ENCODE results near the gene PDZD11. TPM values are rescaled to one million over a fixed set of nuclear protein-coding genes. Genes with fewer than 3 reads are reported as not detected.

Gene PDZD11
- total and polyA plus RNA-seq, 9 of the 15 experiments (the other 6 are each of a cell fraction or from before 2014, with no cell fraction given), result 21.9 to 109 (median 36.4) TPM

DNA sequence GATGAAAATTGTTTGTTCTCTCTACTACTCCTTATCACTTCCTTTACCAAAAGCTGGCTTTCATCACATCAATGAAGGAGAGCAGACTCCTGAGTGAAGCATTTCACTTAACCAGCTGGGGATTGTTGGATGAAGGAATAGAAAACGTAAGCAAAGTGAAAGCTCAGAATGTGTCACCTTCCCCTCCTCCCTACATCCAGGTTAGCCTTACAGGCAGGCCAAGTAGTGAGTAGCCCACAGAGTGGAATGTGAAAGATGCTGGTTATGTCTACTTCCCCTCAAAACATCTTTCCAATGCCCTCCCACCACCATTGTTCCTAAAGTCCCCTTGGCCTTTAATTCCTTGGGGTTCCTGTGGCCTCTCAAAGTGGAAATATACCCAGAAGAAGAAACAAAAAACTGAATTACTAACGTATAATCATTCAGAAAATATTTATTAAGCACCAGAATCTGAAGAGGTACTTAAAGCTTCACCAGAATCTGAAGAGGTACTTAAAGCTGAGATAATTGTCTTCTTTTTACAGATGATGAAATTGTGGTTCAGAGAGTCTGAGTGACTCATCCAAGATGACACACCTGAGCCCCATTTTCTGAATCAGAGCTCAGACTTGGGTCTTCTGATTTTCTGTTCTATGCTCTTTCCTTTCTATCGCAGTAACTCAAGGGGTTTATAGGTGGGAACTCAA, 36.2 kb downstream of the PDZD11 start:
- in situ Hi-C loops (cut with MboI), result no loop called here
- no peak for ATAC-seq
- DNase-seq (ENCODE audit: extremely low read depth in 1 of 4, low spot score in 3 of 4), result no peak
- BruUV-seq (replicated peaks), result no TSS peak
- no peak overlapping the region for H3K27ac ChIP-seq (ENCODE audit: extremely low read depth, low read depth, low read length)
- ChIA-PET POLR2A (interaction anchor here (1.2 kb wide), 1 partner anchor 14 kb away, joined by 3 read pairs; no protein-coding TSS in a partner anchor), CTCF (ENCODE audit: low intra/inter-chr PET ratio) (no interaction called here)
- TF ChIP-seq CEBPG (CRISPR knock-in tag; IDR thresholded peaks at IDR 0.05), result no peak
- TF ChIP-seq CEBPG (tag; conservative IDR thresholded peaks at IDR 0.05 in 1 of 2, IDR thresholded peaks at IDR 0.05 in 1 of 2), result peak in 1 of 2 experiments; percentile 69; a peak in 2 of 4 replicates
- TF ChIP-seq, protein P1, sequence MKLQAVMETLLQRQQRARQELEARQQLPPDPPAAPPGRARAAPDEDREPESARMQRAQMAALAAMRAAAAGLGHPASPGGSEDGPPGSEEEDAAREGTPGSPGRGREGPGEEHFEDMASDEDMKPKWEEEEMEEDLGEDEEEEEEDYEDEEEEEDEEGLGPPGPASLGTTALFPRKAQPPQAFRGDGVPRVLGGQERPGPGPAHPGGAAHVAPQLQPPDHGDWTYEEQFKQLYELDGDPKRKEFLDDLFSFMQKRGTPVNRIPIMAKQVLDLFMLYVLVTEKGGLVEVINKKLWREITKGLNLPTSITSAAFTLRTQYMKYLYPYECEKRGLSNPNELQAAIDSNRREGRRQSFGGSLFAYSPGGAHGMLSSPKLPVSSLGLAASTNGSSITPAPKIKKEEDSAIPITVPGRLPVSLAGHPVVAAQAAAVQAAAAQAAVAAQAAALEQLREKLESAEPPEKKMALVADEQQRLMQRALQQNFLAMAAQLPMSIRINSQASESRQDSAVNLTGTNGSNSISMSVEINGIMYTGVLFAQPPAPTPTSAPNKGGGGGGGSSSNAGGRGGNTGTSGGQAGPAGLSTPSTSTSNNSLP (IDR thresholded peaks at IDR 0.05; ENCODE audit: borderline replicate concordance, low read depth, low read length), result no peak
- TF ChIP-seq, protein P2, sequence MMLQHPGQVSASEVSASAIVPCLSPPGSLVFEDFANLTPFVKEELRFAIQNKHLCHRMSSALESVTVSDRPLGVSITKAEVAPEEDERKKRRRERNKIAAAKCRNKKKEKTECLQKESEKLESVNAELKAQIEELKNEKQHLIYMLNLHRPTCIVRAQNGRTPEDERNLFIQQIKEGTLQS (IDR thresholded peaks at IDR 0.05), result peak; percentile 70; the same call in 1 of the 2 replicates
- TF ChIP-seq, protein P2 (CRISPR knock-in tag; conservative IDR thresholded peaks at IDR 0.05), result no peak
- no peak for TF ChIP-seq EP300 (IDR thresholded peaks at IDR 0.05; ENCODE audit: low read length)
- no peak for TF ChIP-seq CREB1 (IDR thresholded peaks at IDR 0.05)
- no peak for TF ChIP-seq CREB1 (CRISPR knock-in tag; IDR thresholded peaks at IDR 0.05)
- TF ChIP-seq FOSL1 (tag; conservative IDR thresholded peaks at IDR 0.05), result peak; percentile 56
- no peak for TF ChIP-seq ZNF212 (CRISPR knock-in tag; IDR thresholded peaks at IDR 0.05)
- no peaks in the 10 kb centered on the region for H3K9me1 ChIP-seq (ENCODE audit: control insufficient read depth, insufficient read depth, low read length)
- intact Hi-C loops (cut with micrococcal nuclease), result no loop called here
- no peak overlapping the region for H2AFZ ChIP-seq (ENCODE audit: low read depth, low read length)
- H3K9ac ChIP-seq (ENCODE audit: insufficient read depth in 1 of 2, low read depth in 2 of 2, low read length in 2 of 2), result no peak overlapping the region
- 9% methylated on average over 3 of the region's 3 CpGs for WGBS (ENCODE audit: insufficient coverage, low coverage, missing lambda C conversion rate)
- peaks cover 2 to 10% of the 10 kb centered on the region in 2 experiments; a peak in 4 of 5 replicates for H3K27me3 ChIP-seq (ENCODE audit: control insufficient read depth in 2 of 2, insufficient read depth in 2 of 2, low read length in 2 of 2)
- no peaks in the 10 kb centered on the region for H3K9me3 ChIP-seq (replicated peaks; ENCODE audit: control insufficient read depth, insufficient read depth, low read depth, low read length)
- H3K4me1 ChIP-seq (replicated peaks in 1 of 2; ENCODE audit: control insufficient read depth in 2 of 2, insufficient read depth in 2 of 2, low read length in 2 of 2), result no peaks in the 10 kb centered on the region; a peak in 1 of 5 replicates
- no peaks in the 10 kb centered on the region for H3K79me2 ChIP-seq (ENCODE audit: control insufficient read depth, insufficient read depth, low read length)
- H3K4me2 ChIP-seq (ENCODE audit: insufficient read depth, low read length), result no peak overlapping the region
- no peak overlapping the region for H3K4me3 ChIP-seq
- no peak for FAIRE-seq
- H3K36me3 ChIP-seq (ENCODE audit: control insufficient read depth, insufficient read depth, low read length), result no peaks in the 10 kb centered on the region
- no peaks in the 10 kb centered on the region; the same call in 1 of the 2 replicates for H4K20me1 ChIP-seq (replicated peaks; ENCODE audit: control insufficient read depth, insufficient read depth, low read length)
